Measurements from ENCODE around the gene JMJD8.

DNA sequence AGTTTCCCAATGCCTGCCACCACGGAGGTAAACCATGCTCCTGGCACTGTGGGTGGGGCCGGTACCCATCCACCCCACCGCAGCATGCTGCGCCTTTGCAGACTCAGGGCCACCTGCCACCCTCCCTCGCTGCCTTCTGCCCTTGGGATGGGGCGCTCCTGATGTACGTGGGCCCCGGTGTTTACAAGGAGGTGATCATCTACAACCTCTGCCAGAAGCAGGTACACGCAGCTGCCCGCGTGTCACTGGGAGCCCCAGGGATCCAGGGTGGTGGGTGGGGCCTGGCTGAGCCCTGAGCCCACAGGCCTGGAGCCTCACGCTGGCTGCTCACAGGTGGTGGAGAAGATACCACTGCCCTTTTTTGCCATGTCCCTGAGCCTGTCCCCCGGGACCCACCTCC is 17.6 kb downstream of the JMJD8 start:
- TF ChIP-seq EP300 (IDR thresholded peaks at IDR 0.05): no peak
- TF ChIP-seq POLR2A (IDR thresholded peaks at IDR 0.05; ENCODE audit: low read depth): no peak

Measured in esophagus muscularis mucosa (tissue), 2 donors.